ENCODE measurements around the gene DCT.

The DCT gene

DNA sequence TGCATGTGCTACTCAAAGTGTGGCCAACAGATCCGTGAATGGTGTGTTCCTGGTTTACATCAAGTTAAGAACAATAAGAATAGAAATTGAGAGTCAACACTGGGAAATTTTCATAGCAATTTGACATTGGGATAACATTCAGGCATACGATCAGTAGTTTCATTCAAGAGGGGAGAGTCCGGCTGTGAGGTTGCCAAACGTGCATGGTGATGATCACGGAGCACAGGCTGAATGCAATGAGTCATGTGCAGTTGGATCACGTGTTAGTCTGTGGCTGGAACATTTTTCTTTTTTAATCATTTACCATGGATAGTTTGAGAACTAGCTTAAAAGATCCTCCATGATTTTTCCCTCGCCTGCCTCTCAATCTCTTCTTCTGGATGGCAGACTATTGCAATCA is 2.5 kb upstream of the DCT start:
- DNase-seq (ENCODE audit: low spot score in 2 of 2) (no peak), ATAC-seq (ENCODE audit: low read depth) (no peak)
- Mint-ChIP-seq H3K36me3 (no peaks in the 10 kb centered on the region), H3K9me3 (no peaks in the 10 kb centered on the region), H3K4me1 (no peaks in the 10 kb centered on the region), H3K4me3 (no peak overlapping the region), H3K27ac (no peak overlapping the region), H3K27me3 (peaks cover 12% of the 10 kb centered on the region)

DNA sequence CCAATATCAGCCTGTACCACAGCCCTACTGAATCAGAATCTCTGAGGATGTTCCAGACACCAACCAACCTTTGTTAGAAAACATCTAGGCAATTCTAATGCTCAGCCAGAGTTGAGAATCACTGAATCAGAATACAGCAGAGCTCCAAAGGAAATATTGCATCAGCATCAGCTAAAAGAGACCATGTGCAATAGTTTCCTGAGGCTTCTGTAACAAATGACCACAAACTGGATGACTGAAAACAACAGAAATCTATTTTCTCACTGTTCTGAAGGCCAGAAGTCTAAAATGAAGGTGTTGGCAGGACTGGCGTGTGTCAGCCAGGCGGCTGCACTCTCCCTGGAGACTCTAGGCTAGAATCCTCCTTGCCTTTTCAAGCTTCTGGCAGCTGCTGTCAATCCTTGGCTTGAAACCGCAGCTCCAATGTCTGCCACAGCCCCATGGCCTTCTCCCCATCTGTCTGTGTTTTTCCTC is 1.2 kb upstream of the DCT start:
- Mint-ChIP-seq H3K9me3 (no peaks in the 10 kb centered on the region), H3K4me1 (no peaks in the 10 kb centered on the region), H3K27me3 (peaks cover 12% of the 10 kb centered on the region), H3K4me3 (no peak overlapping the region), H3K27ac (no peak overlapping the region), H3K36me3 (no peaks in the 10 kb centered on the region)
- ATAC-seq (ENCODE audit: low read depth) (no peak), DNase-seq (ENCODE audit: low spot score in 2 of 2) (no peak)

DNA sequence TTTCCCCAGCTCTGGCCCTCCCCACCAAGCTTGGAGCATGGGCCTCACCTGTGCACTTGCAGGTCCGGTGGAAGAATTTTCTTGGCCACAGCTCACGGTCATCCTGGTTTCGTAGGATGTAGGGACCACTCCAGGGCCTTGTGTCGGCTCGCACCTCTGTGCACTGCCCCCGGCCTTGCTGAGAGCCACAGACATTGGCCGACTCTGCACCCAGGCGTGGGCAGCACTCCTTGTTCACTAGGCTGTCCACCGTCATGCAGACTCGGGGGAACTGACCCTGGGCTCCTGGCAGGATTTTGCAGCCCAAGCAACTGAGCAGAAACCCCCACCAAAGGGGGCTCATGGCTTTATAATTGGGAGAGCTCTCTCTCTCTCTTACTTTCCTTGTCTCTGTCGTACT is 569 bp downstream of the DCT start:
- Mint-ChIP-seq H3K4me3 (no peak overlapping the region), H3K27ac (no peak overlapping the region), H3K4me1 (no peaks in the 10 kb centered on the region), H3K36me3 (no peaks in the 10 kb centered on the region), H3K9me3 (peaks cover 1% of the 10 kb centered on the region), H3K27me3 (peaks cover 13% of the 10 kb centered on the region)
- no peak for DNase-seq (ENCODE audit: low spot score in 2 of 2)
- no peak for ATAC-seq (ENCODE audit: low read depth)

DNA sequence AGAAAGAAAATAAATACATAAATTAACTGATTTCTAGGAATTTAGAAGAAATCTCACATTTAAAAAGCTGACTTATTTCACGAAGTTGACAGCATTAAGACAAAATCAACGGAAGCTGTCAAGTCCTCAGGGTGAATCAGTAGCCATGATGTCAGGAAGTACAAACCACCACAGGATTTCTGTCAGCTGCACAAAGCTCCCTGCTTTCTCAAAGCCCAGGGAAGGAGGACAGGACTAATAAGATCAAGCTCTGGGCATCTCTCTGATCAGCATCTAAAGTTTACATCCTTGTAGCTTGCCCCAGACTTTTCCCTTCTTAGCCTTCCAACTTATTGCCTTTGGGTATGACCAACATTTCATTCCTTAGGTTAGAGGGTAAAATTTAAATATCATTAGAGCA is 9.4 kb downstream of the DCT start:
- ATAC-seq (ENCODE audit: low read depth) (no peak), DNase-seq (ENCODE audit: low spot score in 2 of 2) (no peak)
- no peak overlapping the region for H3K4me3 Mint-ChIP-seq
- H3K36me3 Mint-ChIP-seq: no peaks in the 10 kb centered on the region
- H3K9me3 Mint-ChIP-seq: peaks cover 1% of the 10 kb centered on the region
- no peak overlapping the region for H3K27ac Mint-ChIP-seq
- peaks cover 6% of the 10 kb centered on the region for H3K27me3 Mint-ChIP-seq
- no peaks in the 10 kb centered on the region for H3K4me1 Mint-ChIP-seq

DNA sequence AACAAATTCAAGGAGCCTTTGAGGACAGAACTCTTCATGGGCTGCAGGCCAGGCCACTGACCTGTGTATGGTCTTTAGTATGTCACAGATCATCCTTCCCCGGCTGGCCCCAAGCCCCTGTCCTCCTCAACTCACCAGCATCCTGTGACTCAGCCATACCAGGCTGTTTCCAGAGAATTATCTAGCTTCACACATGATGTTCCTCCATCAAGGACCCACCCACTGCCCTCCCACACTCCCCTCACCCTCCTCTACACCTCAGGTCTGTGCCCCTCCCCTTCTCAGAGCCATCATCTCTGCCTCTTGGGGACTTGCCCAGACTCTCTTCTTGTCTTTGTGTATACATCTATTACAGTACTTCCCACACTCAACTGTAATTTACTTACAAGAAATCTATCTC is 14.7 kb downstream of the DCT start:
- no peaks in the 10 kb centered on the region for H3K36me3 Mint-ChIP-seq
- DNase-seq (ENCODE audit: low spot score in 2 of 2) (no peak), ATAC-seq (ENCODE audit: low read depth) (no peak)
- H3K4me1 Mint-ChIP-seq: no peaks in the 10 kb centered on the region
- H3K9me3 Mint-ChIP-seq: no peaks in the 10 kb centered on the region
- H3K27me3 Mint-ChIP-seq: peaks cover 3% of the 10 kb centered on the region
- no peak overlapping the region for H3K27ac Mint-ChIP-seq
- H3K4me3 Mint-ChIP-seq: no peak overlapping the region

DNA sequence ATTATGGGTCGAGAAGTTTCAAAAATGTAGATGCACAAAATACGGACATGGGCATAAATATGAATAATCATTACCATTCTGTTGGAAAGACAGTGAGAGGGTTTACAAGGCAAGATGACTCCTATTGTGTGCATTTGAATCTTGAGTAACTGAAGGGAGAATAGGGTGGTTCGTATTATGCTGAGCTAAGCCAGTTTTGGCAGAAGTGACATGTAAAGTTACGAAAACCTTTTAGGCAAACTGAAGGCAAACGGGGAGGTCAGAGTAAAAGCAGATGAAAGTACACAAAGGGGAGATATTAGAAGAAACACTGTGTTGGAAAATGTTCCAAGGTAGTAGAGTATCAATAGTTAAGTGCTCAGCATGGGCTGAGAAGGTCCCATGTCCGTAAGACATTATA is 16.8 kb downstream of the DCT start:
- no peaks in the 10 kb centered on the region for H3K9me3 Mint-ChIP-seq
- ATAC-seq (ENCODE audit: low read depth): no peak
- no peaks in the 10 kb centered on the region for H3K4me1 Mint-ChIP-seq
- no peaks in the 10 kb centered on the region for H3K36me3 Mint-ChIP-seq
- H3K27ac Mint-ChIP-seq: no peak overlapping the region
- no peak overlapping the region for H3K4me3 Mint-ChIP-seq
- peaks cover 3% of the 10 kb centered on the region for H3K27me3 Mint-ChIP-seq
- DNase-seq (ENCODE audit: low spot score in 2 of 2): no peak

DNA sequence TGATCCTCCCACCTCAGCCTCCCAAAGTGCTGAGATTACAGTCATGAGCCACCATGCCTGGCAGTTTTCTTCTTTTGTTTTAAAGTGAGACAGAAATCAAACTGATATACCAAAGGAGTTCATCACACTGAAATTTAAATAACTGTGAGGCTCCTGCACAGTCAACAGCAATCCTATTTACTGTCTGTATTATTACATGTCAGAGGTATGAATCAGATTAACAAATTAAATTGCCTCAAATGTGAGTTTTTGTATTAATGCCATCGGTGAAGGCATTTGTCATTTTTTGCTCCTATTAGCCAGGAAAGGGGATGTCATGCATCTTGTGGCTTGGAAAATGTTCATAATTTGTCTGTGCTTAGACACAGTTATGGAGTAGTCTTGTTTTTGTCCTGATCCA is 20.4 kb downstream of the DCT start:
- H3K4me3 Mint-ChIP-seq: no peak overlapping the region
- DNase-seq (ENCODE audit: low spot score in 2 of 2): no peak
- no peaks in the 10 kb centered on the region for H3K36me3 Mint-ChIP-seq
- no peaks in the 10 kb centered on the region for H3K4me1 Mint-ChIP-seq
- ATAC-seq (ENCODE audit: low read depth): no peak
- no peak overlapping the region for H3K27ac Mint-ChIP-seq
- peaks cover 3% of the 10 kb centered on the region for H3K27me3 Mint-ChIP-seq
- H3K9me3 Mint-ChIP-seq: no peaks in the 10 kb centered on the region

DNA sequence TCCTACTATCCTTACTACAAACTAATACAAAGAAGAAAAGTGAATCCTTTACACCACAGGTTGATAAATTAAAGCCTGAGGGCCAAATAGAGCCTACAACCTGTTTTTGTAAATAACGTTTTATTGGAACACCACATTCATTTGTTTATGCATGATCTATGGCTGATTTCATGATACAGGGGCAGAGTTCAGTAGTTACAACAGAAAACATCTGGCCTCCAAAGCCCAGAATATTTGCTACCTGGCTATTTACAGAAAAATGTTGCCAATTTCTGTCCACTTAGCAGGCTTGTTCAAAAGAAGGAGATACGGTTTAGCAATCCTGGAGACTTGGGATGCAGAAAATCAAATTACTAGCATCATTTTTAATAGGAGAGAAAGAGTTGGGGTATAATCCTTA is 24.1 kb downstream of the DCT start:
- H3K4me3 Mint-ChIP-seq: no peak overlapping the region
- ATAC-seq (ENCODE audit: low read depth): no peak
- no peaks in the 10 kb centered on the region for H3K4me1 Mint-ChIP-seq
- DNase-seq (ENCODE audit: low spot score in 2 of 2): no peak
- H3K36me3 Mint-ChIP-seq: no peaks in the 10 kb centered on the region
- peaks cover 2% of the 10 kb centered on the region for H3K27me3 Mint-ChIP-seq
- no peak overlapping the region for H3K27ac Mint-ChIP-seq
- H3K9me3 Mint-ChIP-seq: no peaks in the 10 kb centered on the region

DNA sequence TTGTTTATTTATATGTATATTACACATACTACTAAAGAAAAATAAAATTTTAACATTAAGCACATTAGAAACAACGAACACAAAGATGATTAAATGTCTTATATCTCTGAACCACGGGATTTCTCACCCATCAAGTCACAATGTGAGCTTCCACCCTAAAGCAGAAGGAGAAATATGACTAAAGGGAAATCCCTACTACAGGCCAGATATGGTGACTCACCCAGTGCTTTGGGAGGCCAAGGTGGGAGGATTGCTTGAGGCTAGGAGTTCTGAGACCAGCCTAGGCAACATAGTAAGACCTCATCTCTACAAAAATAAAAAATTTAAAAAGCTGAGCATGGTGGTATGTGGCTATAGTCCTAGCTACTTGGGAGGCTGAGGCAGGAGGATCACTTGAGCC is 24.6 kb downstream of the DCT start:
- no peaks in the 10 kb centered on the region for H3K36me3 Mint-ChIP-seq
- no peak overlapping the region for H3K27ac Mint-ChIP-seq
- no peaks in the 10 kb centered on the region for H3K9me3 Mint-ChIP-seq
- no peak for DNase-seq (ENCODE audit: low spot score in 2 of 2)
- no peak overlapping the region for H3K4me3 Mint-ChIP-seq
- ATAC-seq (ENCODE audit: low read depth): no peak
- no peaks in the 10 kb centered on the region for H3K4me1 Mint-ChIP-seq
- H3K27me3 Mint-ChIP-seq: peaks cover 2% of the 10 kb centered on the region

DNA sequence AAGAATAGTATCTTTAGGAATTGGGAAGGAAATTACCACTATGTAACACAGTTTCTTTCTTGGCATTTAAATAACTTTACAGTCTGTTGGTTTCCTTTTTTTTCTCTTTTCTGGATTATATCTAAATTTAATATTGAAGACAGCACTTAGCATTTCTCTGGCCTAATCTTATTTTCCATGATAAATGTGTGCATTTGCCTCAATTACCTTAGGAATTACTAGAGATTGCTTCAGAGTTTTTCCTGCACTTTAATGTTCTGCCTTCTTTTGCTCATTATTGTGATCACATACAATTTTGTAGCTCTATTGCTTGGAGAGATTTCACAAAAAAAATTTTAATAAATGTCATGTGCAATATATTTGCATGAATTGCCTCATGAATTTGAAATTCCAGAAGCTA is 25.1 kb downstream of the DCT start:
- H3K36me3 Mint-ChIP-seq: no peaks in the 10 kb centered on the region
- peaks cover 2% of the 10 kb centered on the region for H3K27me3 Mint-ChIP-seq
- DNase-seq (ENCODE audit: low spot score in 2 of 2) (no peak), ATAC-seq (ENCODE audit: low read depth) (no peak)
- no peak overlapping the region for H3K27ac Mint-ChIP-seq
- no peak overlapping the region for H3K4me3 Mint-ChIP-seq
- no peaks in the 10 kb centered on the region for H3K4me1 Mint-ChIP-seq
- H3K9me3 Mint-ChIP-seq: no peaks in the 10 kb centered on the region

DNA sequence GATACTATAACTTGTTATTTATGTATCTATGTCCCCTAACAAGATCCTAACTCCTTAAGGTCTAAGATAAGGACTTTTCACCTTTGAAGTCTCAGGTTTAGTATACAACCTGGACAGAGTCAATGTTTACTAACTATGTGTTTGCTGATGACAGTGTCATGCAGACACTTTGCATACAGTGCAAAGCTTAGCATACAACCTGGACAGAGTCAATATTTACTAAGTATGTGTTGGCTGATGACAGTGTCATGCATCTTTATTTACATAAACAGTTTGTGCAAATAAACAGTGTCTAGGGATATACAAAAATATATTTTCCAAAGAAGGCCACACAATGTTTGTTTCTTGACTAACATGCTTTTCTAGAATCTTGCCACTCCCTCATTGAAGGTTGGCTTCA is 34.7 kb downstream of the DCT start:
- H3K27me3 Mint-ChIP-seq: no peaks in the 10 kb centered on the region
- H3K9me3 Mint-ChIP-seq: no peaks in the 10 kb centered on the region
- DNase-seq (ENCODE audit: low spot score in 2 of 2): no peak
- no peak overlapping the region for H3K4me3 Mint-ChIP-seq
- ATAC-seq (ENCODE audit: low read depth): no peak
- H3K27ac Mint-ChIP-seq: no peak overlapping the region
- no peaks in the 10 kb centered on the region for H3K36me3 Mint-ChIP-seq
- H3K4me1 Mint-ChIP-seq: no peaks in the 10 kb centered on the region

DNA sequence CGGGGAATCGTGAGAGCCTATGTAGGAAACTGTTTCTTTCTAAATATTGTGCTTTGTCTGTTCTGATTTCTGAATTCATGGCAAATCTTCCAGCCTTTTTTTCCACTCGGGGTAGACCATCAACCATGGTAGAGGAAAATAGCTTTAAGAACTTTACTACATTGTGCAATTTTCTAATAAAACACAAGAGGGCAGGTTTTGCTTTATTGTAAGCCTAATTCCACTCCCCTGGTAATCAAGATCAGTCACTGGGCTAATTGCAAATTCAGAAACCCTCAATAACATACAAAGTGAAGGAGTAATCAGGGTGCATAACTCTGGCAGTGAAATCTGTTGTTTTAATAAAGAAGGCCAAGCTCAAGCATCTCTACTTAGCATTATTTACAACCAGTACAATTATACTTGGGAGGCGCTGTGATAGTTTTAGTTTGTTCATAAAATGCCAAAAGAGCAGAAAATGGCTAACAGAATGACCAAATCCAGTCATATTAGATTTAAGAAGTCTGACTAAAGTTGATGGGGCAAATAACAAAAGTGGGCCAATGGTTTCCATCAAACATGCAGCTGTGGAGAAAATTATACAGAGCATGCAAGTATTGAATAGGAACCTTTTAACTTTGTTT is 43.8 kb downstream of the DCT start:
- DNase-seq (ENCODE audit: low spot score in 2 of 2) (peak in 1 of 2 donors; percentile 28), ATAC-seq (ENCODE audit: low read depth) (peak; percentile 48)
- Mint-ChIP-seq H3K4me3 (no peak overlapping the region), H3K9me3 (no peaks in the 10 kb centered on the region), H3K27ac (no peak overlapping the region), H3K36me3 (no peaks in the 10 kb centered on the region), H3K4me1 (peaks cover 2% of the 10 kb centered on the region), H3K27me3 (no peaks in the 10 kb centered on the region)

DNA sequence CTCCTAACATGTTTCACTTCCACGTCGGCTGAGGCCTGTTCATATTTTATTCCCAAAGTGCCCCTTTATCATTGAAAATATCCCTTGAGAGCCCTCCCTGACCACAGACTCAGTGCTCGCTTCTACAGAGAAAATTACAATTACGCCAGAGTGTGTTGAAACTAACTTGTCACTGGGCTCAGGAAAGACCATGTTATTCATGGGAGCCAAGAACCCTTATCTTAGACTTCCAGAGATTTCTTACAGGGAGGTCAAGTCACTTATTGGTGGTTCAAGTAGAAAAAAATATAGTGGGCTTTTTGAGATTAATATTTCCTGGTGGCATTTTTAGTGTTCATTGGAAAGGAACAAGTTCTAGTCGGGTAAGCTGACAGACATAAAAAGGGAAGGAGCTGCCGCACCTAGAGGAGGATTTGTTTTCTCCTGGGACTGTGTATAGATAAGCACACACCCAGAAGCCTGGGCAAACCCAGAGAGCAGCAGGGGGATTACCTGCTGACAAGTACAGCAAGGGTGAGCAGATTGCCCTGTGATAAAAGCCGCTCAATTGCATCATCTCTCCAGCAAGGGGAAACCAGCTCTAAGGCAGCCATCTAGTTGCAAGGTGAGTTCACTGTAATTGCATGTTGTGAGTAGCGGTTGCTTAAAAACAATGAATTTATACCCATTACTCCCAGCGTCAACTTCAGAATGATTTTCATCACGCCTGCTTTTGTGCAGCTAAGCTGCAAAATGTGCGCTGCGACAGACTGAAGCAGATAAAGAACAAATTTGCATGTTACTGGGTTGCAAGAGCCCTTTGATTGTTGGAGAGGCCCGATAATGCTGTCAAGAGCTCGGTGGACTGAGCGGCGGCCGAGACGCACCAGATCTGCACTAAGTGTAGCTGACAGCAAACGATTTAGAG is 46.2 kb downstream of the DCT start:
- Mint-ChIP-seq H3K36me3 (no peaks in the 10 kb centered on the region), H3K27ac (no peak overlapping the region), H3K9me3 (no peaks in the 10 kb centered on the region), H3K4me1 (peaks cover 2% of the 10 kb centered on the region), H3K27me3 (no peaks in the 10 kb centered on the region), H3K4me3 (no peak overlapping the region)
- ATAC-seq (ENCODE audit: low read depth) (peak; percentile 74), DNase-seq (ENCODE audit: low spot score in 2 of 2) (peak in 1 of 2 donors; percentile 10)

DNA sequence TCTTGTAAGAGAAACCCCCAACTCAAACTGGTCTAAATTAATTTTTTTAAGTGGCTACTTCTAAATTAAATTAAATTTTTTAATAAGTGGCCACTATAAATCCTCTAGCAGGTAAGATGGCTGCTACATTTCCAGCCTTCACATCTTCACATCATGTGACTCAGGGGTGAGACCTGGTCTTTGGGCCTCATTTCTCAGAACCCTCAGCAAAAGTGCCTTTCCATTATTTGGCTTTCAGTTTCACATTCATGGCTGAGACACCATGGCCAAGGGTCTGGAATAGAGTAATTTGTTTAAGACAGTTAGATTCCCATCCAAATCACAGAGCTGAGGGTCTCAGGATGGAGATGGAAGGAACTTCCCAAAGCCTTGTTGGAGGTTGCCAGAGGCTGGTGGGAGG is 47.5 kb downstream of the DCT start:
- no peak for DNase-seq (ENCODE audit: low spot score in 2 of 2)

DNA sequence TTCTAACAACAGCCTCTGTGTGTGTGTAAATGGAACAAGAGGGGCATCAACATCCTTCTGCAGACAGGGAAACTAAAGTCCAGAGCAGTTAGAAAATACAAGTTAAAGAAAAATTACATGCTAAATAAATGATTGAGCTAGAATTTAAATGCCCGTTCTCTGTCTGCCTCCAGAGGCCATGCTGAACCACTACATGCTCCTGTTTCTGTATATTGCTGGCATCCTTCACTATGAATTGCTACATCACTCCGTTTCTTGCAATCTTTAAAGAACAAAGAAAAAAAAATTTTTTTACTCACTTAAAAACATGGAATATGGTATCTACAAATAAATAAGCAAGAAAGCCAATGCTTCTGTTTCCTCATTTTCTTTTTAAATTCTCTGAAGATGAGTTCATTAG is 47.9 kb downstream of the DCT start:
- H3K4me3 Mint-ChIP-seq: no peak overlapping the region
- ATAC-seq (ENCODE audit: low read depth) (no peak), DNase-seq (ENCODE audit: low spot score in 2 of 2) (no peak)
- peaks cover 2% of the 10 kb centered on the region for H3K4me1 Mint-ChIP-seq
- no peaks in the 10 kb centered on the region for H3K36me3 Mint-ChIP-seq
- no peaks in the 10 kb centered on the region for H3K27me3 Mint-ChIP-seq
- H3K27ac Mint-ChIP-seq: no peak overlapping the region
- H3K9me3 Mint-ChIP-seq: no peaks in the 10 kb centered on the region

More for the DNA sequence above, 47.5 kb downstream of the DCT start:
- Mint-ChIP-seq H3K27me3 (no peaks in the 10 kb centered on the region), H3K4me3 (no peak overlapping the region), H3K9me3 (no peaks in the 10 kb centered on the region), H3K4me1 (peaks cover 2% of the 10 kb centered on the region), H3K27ac (no peak overlapping the region), H3K36me3 (no peaks in the 10 kb centered on the region)
- no peak for ATAC-seq (ENCODE audit: low read depth)
